ENCODE data around the gene RBPMS2.

The RBPMS2 gene

GRCh38 chr15:64717735-64718495 lies 57.5 kb downstream of the RBPMS2 start:
- Histone ChIP-seq H3K27me3 (ENCODE audit: insufficient read depth, low read length, poor library complexity) (no peaks in the 10 kb centered on the region), H2BK15ac (replicated peaks; ENCODE audit: low read depth) (no peak overlapping the region), H3K18ac (ENCODE audit: low read length) (no peak overlapping the region), H3K23ac (ENCODE audit: low read length) (no peak overlapping the region), H3K79me2 (ENCODE audit: control insufficient read depth, insufficient read depth, low read length) (peaks cover 9% of the 10 kb centered on the region), H3K56ac (ENCODE audit: low read length) (no peak overlapping the region), H3K9ac (ENCODE audit: low read length) (no peak overlapping the region), H3K4me1 (ENCODE audit: control insufficient read depth, low read depth, low read length) (no peaks in the 10 kb centered on the region), H3K4me2 (ENCODE audit: low read length) (no peak overlapping the region), H3K36me3 (ENCODE audit: control insufficient read depth, insufficient read depth, low read length) (peaks cover 14% of the 10 kb centered on the region), H4K5ac (ENCODE audit: low read length) (no peak overlapping the region), H3K4me3 (ENCODE audit: low read length) (no peak overlapping the region), H2BK5ac (ENCODE audit: low read length) (no peak overlapping the region), H3K27ac (ENCODE audit: low read depth, low read length) (no peak overlapping the region), H3K4ac (ENCODE audit: low read depth, low read length) (no peak overlapping the region), H4K8ac (ENCODE audit: low read depth, low read length) (no peak overlapping the region), H3K79me1 (ENCODE audit: low read length) (peaks cover 4% of the 10 kb centered on the region), H2AK5ac (ENCODE audit: low read length) (no peak overlapping the region), H2BK120ac (ENCODE audit: low read depth, low read length) (no peak overlapping the region)
- no CpG with 5 or more reads among the region's 18 CpGs for WGBS (ENCODE audit: extremely low coverage, insufficient coverage, low lambda C conversion rate)
- no peak for DNase-seq

- peaks cover 16% of the 10 kb centered on the region for H3K36me3 ChIP-seq (ENCODE audit: control insufficient read depth, insufficient read depth, low read length)
- H3K79me1 ChIP-seq (ENCODE audit: low read length): peaks cover 4% of the 10 kb centered on the region
- WGBS (ENCODE audit: extremely low coverage, insufficient coverage, low lambda C conversion rate): no CpG with 5 or more reads among the region's 7 CpGs
- H2BK5ac ChIP-seq (ENCODE audit: low read length): no peak overlapping the region
- no peak overlapping the region for H3K56ac ChIP-seq (ENCODE audit: low read length)
- no peak overlapping the region for H3K9ac ChIP-seq (ENCODE audit: low read length)
- no peak overlapping the region for H4K8ac ChIP-seq (ENCODE audit: low read depth, low read length)
- no peak overlapping the region for H4K5ac ChIP-seq (ENCODE audit: low read length)
- no peak overlapping the region for H2BK15ac ChIP-seq (replicated peaks; ENCODE audit: low read depth)
- no peaks in the 10 kb centered on the region for H3K4me1 ChIP-seq (ENCODE audit: control insufficient read depth, low read depth, low read length)
- H3K27me3 ChIP-seq (ENCODE audit: insufficient read depth, low read length, poor library complexity): no peaks in the 10 kb centered on the region
- no peak overlapping the region for H3K4me2 ChIP-seq (ENCODE audit: low read length)
- no peak overlapping the region for H3K18ac ChIP-seq (ENCODE audit: low read length)
- no peak overlapping the region for H3K23ac ChIP-seq (ENCODE audit: low read length)
- H3K4me3 ChIP-seq (ENCODE audit: low read length): no peak overlapping the region
- H2AK5ac ChIP-seq (ENCODE audit: low read length): no peak overlapping the region
- no peak overlapping the region for H3K4ac ChIP-seq (ENCODE audit: low read depth, low read length)
- peaks cover 9% of the 10 kb centered on the region for H3K79me2 ChIP-seq (ENCODE audit: control insufficient read depth, insufficient read depth, low read length)
- no peak overlapping the region for H2BK120ac ChIP-seq (ENCODE audit: low read depth, low read length)
- no peak for DNase-seq
- H3K27ac ChIP-seq (ENCODE audit: low read depth, low read length): no peak overlapping the region
Measured at GRCh38 chr15:64717130-64717529, 58.3 kb downstream of the RBPMS2 start.

GRCh38 chr15:64716452-64716851 lies 58.9 kb downstream of the RBPMS2 start:
- no peak overlapping the region for H2BK120ac ChIP-seq (ENCODE audit: low read depth, low read length)
- no peak overlapping the region for H3K27ac ChIP-seq (ENCODE audit: low read depth, low read length)
- H3K79me2 ChIP-seq (ENCODE audit: control insufficient read depth, insufficient read depth, low read length): peaks cover 7% of the 10 kb centered on the region
- H3K23ac ChIP-seq (ENCODE audit: low read length): no peak overlapping the region
- no peak overlapping the region for H3K18ac ChIP-seq (ENCODE audit: low read length)
- H3K4me3 ChIP-seq (ENCODE audit: low read length): no peak overlapping the region
- no peak overlapping the region for H2BK5ac ChIP-seq (ENCODE audit: low read length)
- no peak overlapping the region for H4K8ac ChIP-seq (ENCODE audit: low read depth, low read length)
- H2BK15ac ChIP-seq (replicated peaks; ENCODE audit: low read depth): no peak overlapping the region
- no peak overlapping the region for H4K5ac ChIP-seq (ENCODE audit: low read length)
- no peak overlapping the region for H3K4me2 ChIP-seq (ENCODE audit: low read length)
- no peaks in the 10 kb centered on the region for H3K27me3 ChIP-seq (ENCODE audit: insufficient read depth, low read length, poor library complexity)
- H3K9ac ChIP-seq (ENCODE audit: low read length): no peak overlapping the region
- WGBS (ENCODE audit: extremely low coverage, insufficient coverage, low lambda C conversion rate): no CpG with 5 or more reads among the region's 2 CpGs
- no peak overlapping the region for H3K56ac ChIP-seq (ENCODE audit: low read length)
- no peaks in the 10 kb centered on the region for H3K4me1 ChIP-seq (ENCODE audit: control insufficient read depth, low read depth, low read length)
- DNase-seq: no peak
- no peak overlapping the region for H3K4ac ChIP-seq (ENCODE audit: low read depth, low read length)
- peaks cover 17% of the 10 kb centered on the region for H3K36me3 ChIP-seq (ENCODE audit: control insufficient read depth, insufficient read depth, low read length)
- peaks cover 4% of the 10 kb centered on the region for H3K79me1 ChIP-seq (ENCODE audit: low read length)
- no peak overlapping the region for H2AK5ac ChIP-seq (ENCODE audit: low read length)

- Histone ChIP-seq H3K4me3 (ENCODE audit: low read length) (no peak overlapping the region), H3K4me1 (ENCODE audit: control insufficient read depth, low read depth, low read length) (no peaks in the 10 kb centered on the region), H3K79me2 (ENCODE audit: control insufficient read depth, insufficient read depth, low read length) (no peaks in the 10 kb centered on the region), H3K23ac (ENCODE audit: low read length) (no peak overlapping the region), H3K79me1 (ENCODE audit: low read length) (no peaks in the 10 kb centered on the region), H3K36me3 (ENCODE audit: control insufficient read depth, insufficient read depth, low read length) (peaks cover 15% of the 10 kb centered on the region), H2BK120ac (ENCODE audit: low read depth, low read length) (no peak overlapping the region), H3K9ac (ENCODE audit: low read length) (no peak overlapping the region), H3K56ac (ENCODE audit: low read length) (no peak overlapping the region), H3K18ac (ENCODE audit: low read length) (no peak overlapping the region), H2BK5ac (ENCODE audit: low read length) (no peak overlapping the region), H2AK5ac (ENCODE audit: low read length) (no peak overlapping the region), H3K4me2 (ENCODE audit: low read length) (no peak overlapping the region), H3K27me3 (ENCODE audit: insufficient read depth, low read length, poor library complexity) (no peaks in the 10 kb centered on the region), H4K5ac (ENCODE audit: low read length) (no peak overlapping the region), H3K4ac (ENCODE audit: low read depth, low read length) (no peak overlapping the region), H4K8ac (ENCODE audit: low read depth, low read length) (no peak overlapping the region), H2BK15ac (replicated peaks; ENCODE audit: low read depth) (no peak overlapping the region), H3K27ac (ENCODE audit: low read depth, low read length) (no peak overlapping the region)
- DNase-seq: no peak
- WGBS (ENCODE audit: extremely low coverage, insufficient coverage, low lambda C conversion rate): no CpG with 5 or more reads among the region's 6 CpGs
Measured at GRCh38 chr15:64713592-64713991, 61.8 kb downstream of the RBPMS2 start.

GRCh38 chr15:64712353-64712752 lies 63.0 kb downstream of the RBPMS2 start:
- no peak overlapping the region for H2BK5ac ChIP-seq (ENCODE audit: low read length)
- H3K79me1 ChIP-seq (ENCODE audit: low read length): no peaks in the 10 kb centered on the region
- no peak overlapping the region for H4K5ac ChIP-seq (ENCODE audit: low read length)
- H3K23ac ChIP-seq (ENCODE audit: low read length): no peak overlapping the region
- no peak overlapping the region for H3K18ac ChIP-seq (ENCODE audit: low read length)
- H3K4me3 ChIP-seq (ENCODE audit: low read length): no peak overlapping the region
- no peaks in the 10 kb centered on the region for H3K79me2 ChIP-seq (ENCODE audit: control insufficient read depth, insufficient read depth, low read length)
- no peak overlapping the region for H2BK15ac ChIP-seq (replicated peaks; ENCODE audit: low read depth)
- DNase-seq: no peak
- no peak overlapping the region for H3K4me2 ChIP-seq (ENCODE audit: low read length)
- no peak overlapping the region for H3K4ac ChIP-seq (ENCODE audit: low read depth, low read length)
- H3K36me3 ChIP-seq (ENCODE audit: control insufficient read depth, insufficient read depth, low read length): peaks cover 14% of the 10 kb centered on the region
- no CpG with 5 or more reads among the region's 2 CpGs for WGBS (ENCODE audit: extremely low coverage, insufficient coverage, low lambda C conversion rate)
- H2AK5ac ChIP-seq (ENCODE audit: low read length): no peak overlapping the region
- H3K27ac ChIP-seq (ENCODE audit: low read depth, low read length): no peak overlapping the region
- H3K4me1 ChIP-seq (ENCODE audit: control insufficient read depth, low read depth, low read length): no peaks in the 10 kb centered on the region
- no peak overlapping the region for H3K56ac ChIP-seq (ENCODE audit: low read length)
- no peak overlapping the region for H3K9ac ChIP-seq (ENCODE audit: low read length)
- H2BK120ac ChIP-seq (ENCODE audit: low read depth, low read length): no peak overlapping the region
- no peak overlapping the region for H4K8ac ChIP-seq (ENCODE audit: low read depth, low read length)
- no peaks in the 10 kb centered on the region for H3K27me3 ChIP-seq (ENCODE audit: insufficient read depth, low read length, poor library complexity)
